HFFc6 (cell line): ENCODE data around the gene ZNF425. TPM values are rescaled to one million over a fixed set of nuclear protein-coding genes. Genes with fewer than 3 reads are reported as not detected.
"Not testable (repeated sequence)": the region's sequence is repeated elsewhere in the genome, so short reads cannot be mapped to it uniquely, and the experiment has no call there.

Source experiments
- DNase-seq: peaks from one replicate; pipeline ENCODE4 v3.0.0-alpha.2; 2018
- H3K27ac Mint-ChIP-seq: 2 replicates; pipeline ENCODE4 v1.8.0; 2020; ENCODE audit warnings: mild to moderate bottlenecking, mixed read lengths
- H3K27me3 Mint-ChIP-seq: 2 replicates; pipeline ENCODE4 v1.8.0; 2021; ENCODE audit warnings: mild to moderate bottlenecking, moderate library complexity, mixed read lengths; ENCODE audit not compliant: insufficient read depth
- H3K36me3 Mint-ChIP-seq: 2 replicates; pipeline ENCODE4 v1.8.0; 2021; ENCODE audit warnings: low read depth, mixed read lengths
- H3K4me1 Mint-ChIP-seq: 2 replicates; pipeline ENCODE4 v1.8.0; 2020; ENCODE audit warnings: low read depth, mixed read lengths
- H3K4me3 Mint-ChIP-seq: 2 replicates; pipeline ENCODE4 v1.8.0; 2020; ENCODE audit warnings: mild to moderate bottlenecking, moderate library complexity, mixed read lengths
- H3K9me3 Mint-ChIP-seq: 2 replicates; pipeline ENCODE4 v1.8.0; 2020; ENCODE audit warnings: mild to moderate bottlenecking, mixed read lengths
- CTCF ChIP-seq: fragments of 200-600 bp; sonication (generic); IDR thresholded peaks from 2 replicates; pipeline ENCODE4 v1.5.0; 2021; ENCODE audit warnings: antibody characterized with exemption, mild to moderate bottlenecking
- total RNA-seq, 6 experiments: library from RNA; stranded (reverse); fragmentation: NEBNext Ultra II Directional; extraction: Animal tissue kit (Norgen Biotek cat#: 25700); gene quantifications; 2 replicates in 1 of 6; 3 replicates in 5 of 6; pipeline ENCODE4 v1.2.3, GENCODE V29; 2021

Gene ZNF425
- total RNA-seq, 6 experiments from 2014 or later, result 1.9 to 3.0 (median 2.2) TPM

- Mint-ChIP-seq H3K27me3 (no peaks in the 10 kb centered on the region), H3K4me3 (no peak overlapping the region), H3K27ac (peak overlapping the region; percentile 1; the same call in 1 of the 2 replicates)
Observed at GRCh38 chr7:149150981-149151380, 24.9 kb upstream of the ZNF425 start.

DNA sequence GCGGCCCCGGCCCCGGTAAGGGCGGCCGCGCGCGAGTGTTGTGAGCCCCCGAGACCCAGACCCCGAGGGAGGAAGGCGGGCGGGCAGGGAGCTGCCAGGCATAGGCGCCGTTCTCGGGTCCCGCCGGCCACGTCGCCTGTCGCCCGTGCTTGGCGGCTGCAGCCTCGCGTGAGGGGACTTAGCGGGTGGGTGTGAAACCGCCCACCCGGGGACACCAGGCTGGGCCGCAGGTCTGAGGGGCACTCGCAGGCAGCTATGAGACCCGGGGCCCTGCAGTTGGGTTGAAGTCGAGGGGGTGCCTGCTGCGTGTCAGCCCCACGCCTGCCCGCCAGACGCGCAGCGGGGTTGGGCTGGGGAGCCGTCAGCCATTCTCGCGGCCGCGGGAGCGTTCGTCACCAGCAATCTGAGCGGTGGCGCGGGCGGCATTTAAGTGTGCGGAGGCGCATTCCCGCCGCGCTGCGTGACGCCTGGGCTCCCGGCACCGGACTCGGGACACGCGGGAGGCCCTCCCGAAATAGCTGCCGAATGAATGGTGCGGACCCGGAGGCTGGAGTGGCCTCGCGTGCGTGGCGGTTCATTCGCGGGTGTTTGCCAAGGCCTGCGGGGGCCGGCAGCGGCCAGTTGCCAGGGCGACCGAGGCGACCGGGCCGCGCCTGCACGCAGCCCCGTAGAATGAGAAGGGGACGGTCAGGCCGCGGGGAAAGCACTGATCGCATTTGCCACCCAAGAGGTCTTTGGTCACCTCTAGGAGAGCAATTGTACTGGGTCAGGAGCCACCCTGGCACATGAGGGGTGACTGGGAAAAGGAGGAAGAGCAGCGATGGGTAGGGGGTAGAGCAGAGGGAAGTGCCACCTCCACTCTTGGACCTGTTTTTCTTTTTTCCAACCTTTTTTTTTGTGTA, 21.9 kb upstream of the ZNF425 start:
- peak overlapping the region; percentile 93 for H3K27ac Mint-ChIP-seq
- no peaks in the 10 kb centered on the region for H3K27me3 Mint-ChIP-seq
- peaks cover 3% of the 10 kb centered on the region; the same call in 1 of the 2 replicates for H3K36me3 Mint-ChIP-seq
- peaks cover 24% of the 10 kb centered on the region for H3K4me1 Mint-ChIP-seq
- DNase-seq, result peak; percentile 39
- no peak for TF ChIP-seq CTCF
- H3K4me3 Mint-ChIP-seq, result peak overlapping the region; percentile 96
- H3K9me3 Mint-ChIP-seq, result no peaks in the 10 kb centered on the region

More at GRCh38 chr7:149150981-149151380, 24.9 kb upstream of the ZNF425 start:
- no peak for DNase-seq
- no peak for TF ChIP-seq CTCF
- Mint-ChIP-seq H3K4me1 (peaks cover 24% of the 10 kb centered on the region), H3K36me3 (peaks cover 16% of the 10 kb centered on the region), H3K9me3 (no peaks in the 10 kb centered on the region)

DNA sequence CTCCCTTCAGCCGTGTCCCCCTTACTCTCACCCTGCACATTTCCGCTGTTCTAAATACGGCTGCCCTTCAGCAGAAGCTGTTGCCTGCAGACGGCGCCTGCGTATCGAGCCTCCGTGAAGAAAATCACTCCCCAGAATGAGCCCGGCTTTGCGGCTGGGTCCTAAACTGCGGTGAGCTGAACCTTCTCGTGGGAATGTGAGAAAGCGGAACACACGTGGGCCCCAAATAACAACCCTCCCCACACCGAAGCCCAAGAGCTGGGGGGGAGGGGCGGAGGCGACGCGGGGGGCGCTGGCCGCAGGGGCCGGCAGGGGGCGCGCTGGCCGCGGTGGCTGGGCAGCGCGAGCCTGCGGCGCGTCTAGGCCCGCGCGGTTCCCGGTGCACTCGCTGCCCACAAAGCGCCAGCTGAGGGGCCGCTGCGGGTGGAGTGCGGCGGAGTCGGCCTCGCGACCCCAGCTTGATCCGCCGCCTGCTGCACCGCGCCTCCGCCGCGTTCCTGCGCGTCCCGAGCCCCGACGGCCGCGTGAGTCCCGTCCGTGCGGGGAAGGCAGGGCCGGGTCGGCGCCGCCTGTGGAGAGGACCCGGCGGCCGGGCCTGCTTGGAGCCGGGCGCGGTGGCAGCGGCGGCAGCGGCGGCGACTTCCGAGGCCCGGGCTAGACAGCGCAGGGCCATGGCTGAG, 21.1 kb upstream of the ZNF425 start, which contains the start of gene ZNF398:
ZNF398 (plus strand) TSS at position 382 of the 680 bp plus-strand sequence; CDS start at position 672, 290 bp downstream.
- TF ChIP-seq CTCF, result peak; percentile 80
- peak; percentile 36 for DNase-seq
- Mint-ChIP-seq H3K4me3 (peak within 1 kb of the TSS; percentile 96), H3K36me3 (peaks cover 3% of the 10 kb centered on the region; the same call in 1 of the 2 replicates), H3K27ac (peak within 1 kb of the TSS; percentile 93), H3K4me1 (peaks cover 24% of the 10 kb centered on the region), H3K9me3 (no peaks in the 10 kb centered on the region), H3K27me3 (no peaks in the 10 kb centered on the region)

GRCh38 chr7:149145031-149145845, 19.1 kb upstream of the ZNF425 start:
- Mint-ChIP-seq H3K9me3 (no peaks in the 10 kb centered on the region), H3K27me3 (no peaks in the 10 kb centered on the region), H3K4me3 (no peak overlapping the region), H3K27ac (no peak overlapping the region), H3K36me3 (peaks cover 3% of the 10 kb centered on the region; the same call in 1 of the 2 replicates), H3K4me1 (peaks cover 18% of the 10 kb centered on the region)
- DNase-seq, result no peak
- no peak for TF ChIP-seq CTCF

GRCh38 chr7:149144436-149144922, 18.4 kb upstream of the ZNF425 start:
- H3K9me3 Mint-ChIP-seq, DNase-seq, H3K27me3 Mint-ChIP-seq, H3K27ac Mint-ChIP-seq, H3K4me3 Mint-ChIP-seq, H3K36me3 Mint-ChIP-seq: not testable (repeated sequence)
- peaks cover 12% of the 10 kb centered on the region for H3K4me1 Mint-ChIP-seq
